ENCODE data around the gene THYN1. TPM values are rescaled to one million over a fixed set of nuclear protein-coding genes. Genes with fewer than 3 reads are reported as not detected.

The THYN1 gene
- total and polyA plus RNA-seq, 2 of the 13 experiments (the other 11 are each of a cell fraction or from before 2014, with no cell fraction given) = 36.1 to 87.6 TPM

GRCh38 chr11:134229126-134229790 is 23.9 kb downstream of the THYN1 start:
- POLR2A ChIA-PET = no interaction called here
- no peak overlapping the region for H2AFZ ChIP-seq (ENCODE audit: low read length)
- H3K79me2 ChIP-seq (ENCODE audit: insufficient read depth, low read length) = peaks cover 27% of the 10 kb centered on the region
- H3K27ac ChIP-seq (ENCODE audit: extremely low read length, insufficient read depth, low read length) = no peak overlapping the region
- intact Hi-C loops (cut with micrococcal nuclease; ENCODE audit: unreplicated experiment) = no loop called here
- H3K9me3 ChIP-seq (ENCODE audit: low read length) = no peaks in the 10 kb centered on the region
- peaks cover 34% of the 10 kb centered on the region for H3K4me1 ChIP-seq (ENCODE audit: insufficient read depth, low read length)
- no TSS peak for BruUV-seq (replicated peaks)
- DNase-seq (ENCODE audit: low spot score) = no peak
- CTCF ChIA-PET (ENCODE audit: low intra/inter-chr PET ratio, low total read pairs) = no interaction called here
- ATAC-seq = no peak
- 86% methylated on average over 6 of the region's 6 CpGs for WGBS (ENCODE audit: low lambda C conversion rate)
- peaks cover 2 to 3% of the 10 kb centered on the region in 2 experiments; a peak in 2 of 5 replicates for H3K36me3 ChIP-seq (replicated peaks in 1 of 2; ENCODE audit: control insufficient read depth in 1 of 2, insufficient read depth in 2 of 2, low read length in 2 of 2)
- no peaks in the 10 kb centered on the region for H3K27me3 ChIP-seq (ENCODE audit: control insufficient read depth in 1 of 2, insufficient read depth in 2 of 2, low read length in 2 of 2)
- H3K4me3 ChIP-seq (replicated peaks in 1 of 3; ENCODE audit: insufficient read depth in 1 of 3, low read depth in 2 of 3, low read length in 3 of 3) = no peak overlapping the region
- no peaks in the 10 kb centered on the region for H4K20me1 ChIP-seq (ENCODE audit: insufficient read depth, low read length)
- no peak for FAIRE-seq
- H3K4me2 ChIP-seq (ENCODE audit: low read depth, low read length) = no peak overlapping the region
- no peak overlapping the region for H3K9ac ChIP-seq (ENCODE audit: insufficient read depth, low read depth, low read length)
- in situ Hi-C loops (cut with HindIII; ENCODE audit: extremely low pct_ligation_motif_present, low pct_unique_long_range_greater_than_20kb) = no loop called here
- no peak for TF ChIP-seq ZNF557 (CRISPR knock-in tag; IDR thresholded peaks at IDR 0.05)
- no peak for TF ChIP-seq NR1H2 (CRISPR knock-in tag; IDR thresholded peaks at IDR 0.05; ENCODE audit: borderline replicate concordance, low read depth)
- no peak for TF ChIP-seq SP1 (IDR thresholded peaks at IDR 0.05)
- TF ChIP-seq SP1 (CRISPR knock-in tag; IDR thresholded peaks at IDR 0.05) = no peak
- no peak for TF ChIP-seq JDP2 (CRISPR knock-in tag; IDR thresholded peaks at IDR 0.05; ENCODE audit: borderline replicate concordance)
- TF ChIP-seq BORCS8-MEF2B (CRISPR knock-in tag; IDR thresholded peaks at IDR 0.05) = no peak
- TF ChIP-seq CEBPZ (IDR thresholded peaks at IDR 0.05; ENCODE audit: low read length) = no peak
- no peak for TF ChIP-seq ZBTB38 (CRISPR knock-in tag; IDR thresholded peaks at IDR 0.05)
- TF ChIP-seq, protein P1, sequence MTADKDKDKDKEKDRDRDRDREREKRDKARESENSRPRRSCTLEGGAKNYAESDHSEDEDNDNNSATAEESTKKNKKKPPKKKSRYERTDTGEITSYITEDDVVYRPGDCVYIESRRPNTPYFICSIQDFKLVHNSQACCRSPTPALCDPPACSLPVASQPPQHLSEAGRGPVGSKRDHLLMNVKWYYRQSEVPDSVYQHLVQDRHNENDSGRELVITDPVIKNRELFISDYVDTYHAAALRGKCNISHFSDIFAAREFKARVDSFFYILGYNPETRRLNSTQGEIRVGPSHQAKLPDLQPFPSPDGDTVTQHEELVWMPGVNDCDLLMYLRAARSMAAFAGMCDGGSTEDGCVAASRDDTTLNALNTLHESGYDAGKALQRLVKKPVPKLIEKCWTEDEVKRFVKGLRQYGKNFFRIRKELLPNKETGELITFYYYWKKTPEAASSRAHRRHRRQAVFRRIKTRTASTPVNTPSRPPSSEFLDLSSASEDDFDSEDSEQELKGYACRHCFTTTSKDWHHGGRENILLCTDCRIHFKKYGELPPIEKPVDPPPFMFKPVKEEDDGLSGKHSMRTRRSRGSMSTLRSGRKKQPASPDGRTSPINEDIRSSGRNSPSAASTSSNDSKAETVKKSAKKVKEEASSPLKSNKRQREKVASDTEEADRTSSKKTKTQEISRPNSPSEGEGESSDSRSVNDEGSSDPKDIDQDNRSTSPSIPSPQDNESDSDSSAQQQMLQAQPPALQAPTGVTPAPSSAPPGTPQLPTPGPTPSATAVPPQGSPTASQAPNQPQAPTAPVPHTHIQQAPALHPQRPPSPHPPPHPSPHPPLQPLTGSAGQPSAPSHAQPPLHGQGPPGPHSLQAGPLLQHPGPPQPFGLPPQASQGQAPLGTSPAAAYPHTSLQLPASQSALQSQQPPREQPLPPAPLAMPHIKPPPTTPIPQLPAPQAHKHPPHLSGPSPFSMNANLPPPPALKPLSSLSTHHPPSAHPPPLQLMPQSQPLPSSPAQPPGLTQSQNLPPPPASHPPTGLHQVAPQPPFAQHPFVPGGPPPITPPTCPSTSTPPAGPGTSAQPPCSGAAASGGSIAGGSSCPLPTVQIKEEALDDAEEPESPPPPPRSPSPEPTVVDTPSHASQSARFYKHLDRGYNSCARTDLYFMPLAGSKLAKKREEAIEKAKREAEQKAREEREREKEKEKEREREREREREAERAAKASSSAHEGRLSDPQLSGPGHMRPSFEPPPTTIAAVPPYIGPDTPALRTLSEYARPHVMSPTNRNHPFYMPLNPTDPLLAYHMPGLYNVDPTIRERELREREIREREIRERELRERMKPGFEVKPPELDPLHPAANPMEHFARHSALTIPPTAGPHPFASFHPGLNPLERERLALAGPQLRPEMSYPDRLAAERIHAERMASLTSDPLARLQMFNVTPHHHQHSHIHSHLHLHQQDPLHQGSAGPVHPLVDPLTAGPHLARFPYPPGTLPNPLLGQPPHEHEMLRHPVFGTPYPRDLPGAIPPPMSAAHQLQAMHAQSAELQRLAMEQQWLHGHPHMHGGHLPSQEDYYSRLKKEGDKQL (CRISPR knock-in tag; IDR thresholded peaks at IDR 0.05; ENCODE audit: low read depth) = no peak
- TF ChIP-seq, protein P2, sequence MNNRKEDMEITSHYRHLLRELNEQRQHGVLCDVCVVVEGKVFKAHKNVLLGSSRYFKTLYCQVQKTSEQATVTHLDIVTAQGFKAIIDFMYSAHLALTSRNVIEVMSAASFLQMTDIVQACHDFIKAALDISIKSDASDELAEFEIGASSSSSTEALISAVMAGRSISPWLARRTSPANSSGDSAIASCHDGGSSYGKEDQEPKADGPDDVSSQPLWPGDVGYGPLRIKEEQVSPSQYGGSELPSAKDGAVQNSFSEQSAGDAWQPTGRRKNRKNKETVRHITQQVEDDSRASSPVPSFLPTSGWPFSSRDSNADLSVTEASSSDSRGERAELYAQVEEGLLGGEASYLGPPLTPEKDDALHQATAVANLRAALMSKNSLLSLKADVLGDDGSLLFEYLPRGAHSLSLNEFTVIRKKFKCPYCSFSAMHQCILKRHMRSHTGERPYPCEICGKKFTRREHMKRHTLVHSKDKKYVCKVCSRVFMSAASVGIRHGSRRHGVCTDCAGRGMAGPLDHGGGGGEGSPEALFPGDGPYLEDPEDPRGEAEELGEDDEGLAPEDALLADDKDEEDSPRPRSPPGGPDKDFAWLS (CRISPR knock-in tag; IDR thresholded peaks at IDR 0.05; ENCODE audit: borderline replicate concordance) = no peak
- TF ChIP-seq ZNF329 (CRISPR knock-in tag; IDR thresholded peaks at IDR 0.05; ENCODE audit: low read depth) = no peak
- TF ChIP-seq ZNF839 (CRISPR knock-in tag; IDR thresholded peaks at IDR 0.05; ENCODE audit: borderline replicate concordance) = no peak
- no peak for TF ChIP-seq ZNF629 (CRISPR knock-in tag; conservative IDR thresholded peaks at IDR 0.05)
- no peak for TF ChIP-seq SIX4 (CRISPR knock-in tag; IDR thresholded peaks at IDR 0.05)
